Coronary artery (tissue), 2 donors: ENCODE data around the gene FBXL22.
"Not testable (repeated sequence)": the region's sequence is repeated elsewhere in the genome, so short reads cannot be mapped to it uniquely, and the experiment has no call there.

Experiments used
- DNase-seq: peaks from one replicate; pipeline ENCODE4 v3.0.0-alpha.2; 2017; ENCODE audit warnings: low spot score
- H3K27ac ChIP-seq, 2 donors: fragments of 200-600 bp; sonication (generic); one replicate each; pipeline ENCODE4 v1.5.1; 2016 to 2019
- H3K4me3 ChIP-seq: fragments of 200-600 bp; sonication (generic); 2 replicates; pipeline ENCODE4 v1.5.1; 2016; ENCODE audit warnings: mild to moderate bottlenecking, moderate library complexity
- CTCF ChIP-seq: fragments of 200-600 bp; sonication (generic); IDR thresholded peaks from one replicate; pipeline ENCODE4 v1.5.1; 2019; ENCODE audit warnings: antibody characterized with exemption

The FBXL22 gene

GRCh38 chr15:63610209-63610841 is 13.1 kb downstream of the FBXL22 start:
- no peak for DNase-seq
- H3K27ac ChIP-seq = peak overlapping the region; percentile 39 to 67
- peak; percentile 47 for TF ChIP-seq CTCF
- no peak overlapping the region for H3K4me3 ChIP-seq

GRCh38 chr15:63611177-63611576 is 14.0 kb downstream of the FBXL22 start:
- DNase-seq = no peak
- H3K4me3 ChIP-seq = no peak overlapping the region
- TF ChIP-seq CTCF = no peak
- peak overlapping the region; percentile 39 to 67 for H3K27ac ChIP-seq

- TF ChIP-seq CTCF = no peak
- H3K27ac ChIP-seq = no peak overlapping the region
- no peak for DNase-seq
- H3K4me3 ChIP-seq = no peak overlapping the region
Measured at GRCh38 chr15:63612300-63612699, 15.1 kb downstream of the FBXL22 start.

- Histone ChIP-seq H3K27ac (no peak overlapping the region), H3K4me3 (no peak overlapping the region)
- TF ChIP-seq CTCF = no peak
- DNase-seq = no peak
Measured at GRCh38 chr15:63615935-63616334, 18.7 kb downstream of the FBXL22 start.

- not testable (repeated sequence) for H3K27ac ChIP-seq, DNase-seq, H3K4me3 ChIP-seq
Measured at GRCh38 chr15:63617147-63617546, 20.0 kb downstream of the FBXL22 start.

- not testable (repeated sequence) for H3K27ac ChIP-seq, DNase-seq
Measured at GRCh38 chr15:63617627-63618026, 20.4 kb downstream of the FBXL22 start.

GRCh38 chr15:63620760-63621159 is 23.6 kb downstream of the FBXL22 start:
- H3K4me3 ChIP-seq, DNase-seq, H3K27ac ChIP-seq: not testable (repeated sequence)

More at GRCh38 chr15:63617627-63618026, 20.4 kb downstream of the FBXL22 start:
- not testable (repeated sequence) for H3K4me3 ChIP-seq

- no peak for DNase-seq
- Histone ChIP-seq H3K4me3 (no peak overlapping the region), H3K27ac (no peak overlapping the region)
- no peak for TF ChIP-seq CTCF
Measured at GRCh38 chr15:63623232-63623969, 26.2 kb downstream of the FBXL22 start.
